Inferior parietal cortex (tissue), 1 donor: Measurements from ENCODE around the gene IL36A.

Experiments
- DNase-seq: peaks from one replicate; pipeline ENCODE4 v3.0.0-alpha.2; 2016; ENCODE audit errors: extremely low spot score

Gene IL36A, protein sequence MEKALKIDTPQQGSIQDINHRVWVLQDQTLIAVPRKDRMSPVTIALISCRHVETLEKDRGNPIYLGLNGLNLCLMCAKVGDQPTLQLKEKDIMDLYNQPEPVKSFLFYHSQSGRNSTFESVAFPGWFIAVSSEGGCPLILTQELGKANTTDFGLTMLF

DNA sequence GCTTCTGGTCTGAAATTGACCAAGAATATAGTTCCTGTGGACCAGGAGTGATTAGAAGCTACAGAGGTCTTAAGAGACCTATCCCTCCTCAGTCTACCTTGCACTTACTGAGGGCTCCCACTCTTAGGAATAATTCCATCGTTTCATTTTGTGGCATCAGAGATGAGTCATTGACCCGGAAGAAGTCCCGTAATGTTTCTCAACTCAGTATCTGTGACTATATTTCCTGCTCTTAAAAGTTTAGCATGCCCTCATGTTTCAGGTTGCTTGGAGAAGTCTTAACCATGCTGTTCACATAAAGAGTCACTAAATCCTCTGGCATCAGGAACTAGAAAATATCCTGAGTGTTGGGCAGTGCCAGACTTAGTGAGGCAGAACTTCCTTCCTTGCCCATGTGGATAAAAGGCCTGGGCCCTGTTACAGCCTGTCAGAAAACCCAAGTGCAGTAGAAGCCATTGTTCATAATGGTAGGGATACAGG, at the start of gene IL36A:
Gene IL36A (plus strand): TSS at position 430 of the 480 bp plus-strand sequence. CDS start 413 bp downstream, outside the sequence.
- no peak for DNase-seq

DNA sequence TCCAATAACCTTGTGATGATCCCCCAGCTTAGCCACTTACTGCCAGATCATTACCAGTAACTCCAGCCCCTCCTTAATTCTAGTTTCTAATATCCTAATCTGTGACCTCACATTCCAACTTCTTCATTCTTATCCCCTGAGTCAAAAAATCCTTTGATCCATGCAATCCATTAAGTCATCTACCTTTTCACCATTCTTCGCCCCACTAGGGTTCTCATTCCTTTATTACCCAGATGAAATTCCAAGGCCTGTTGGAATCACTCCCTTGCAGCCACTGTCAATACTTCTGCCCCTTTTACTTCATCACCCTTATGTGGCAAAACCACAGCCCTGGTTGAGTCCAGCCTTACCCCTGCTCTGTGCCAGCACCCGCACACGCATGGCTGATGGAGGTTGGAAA, 47.7 kb upstream of the IL36A start:
- DNase-seq = no peak

DNA sequence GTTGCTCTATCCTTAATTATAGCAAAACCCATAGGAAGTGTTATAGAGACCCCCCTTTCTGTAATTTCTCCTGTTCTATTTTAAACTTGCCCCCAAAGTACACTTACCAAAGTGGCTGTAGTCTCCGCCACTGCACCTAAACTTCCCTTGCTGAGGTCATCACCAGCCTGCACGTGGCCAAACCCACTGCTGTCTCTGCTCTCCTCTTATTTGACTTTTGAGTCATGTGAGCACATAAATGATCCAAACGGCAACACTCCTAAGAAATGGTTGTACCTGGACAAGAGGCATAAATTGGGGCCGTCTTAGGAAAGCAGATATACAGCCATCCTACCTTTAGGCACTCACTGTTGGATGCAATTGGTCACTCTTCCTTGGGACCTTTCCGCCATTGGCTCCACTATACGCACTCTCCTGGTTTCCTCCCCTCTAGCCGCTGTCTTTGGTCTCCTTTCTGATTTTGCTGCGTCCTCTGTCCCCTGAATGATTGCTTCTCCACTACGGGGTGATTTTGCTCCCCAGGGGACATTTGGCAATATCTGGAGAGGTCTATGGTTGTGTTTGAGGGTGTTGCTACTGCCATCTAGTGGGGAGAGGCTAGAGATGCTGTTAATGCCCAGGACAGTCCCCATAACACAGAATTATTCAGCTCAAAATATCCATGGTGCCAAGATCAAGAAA, 46.7 kb upstream of the IL36A start:
- DNase-seq = peak; percentile 65

DNA sequence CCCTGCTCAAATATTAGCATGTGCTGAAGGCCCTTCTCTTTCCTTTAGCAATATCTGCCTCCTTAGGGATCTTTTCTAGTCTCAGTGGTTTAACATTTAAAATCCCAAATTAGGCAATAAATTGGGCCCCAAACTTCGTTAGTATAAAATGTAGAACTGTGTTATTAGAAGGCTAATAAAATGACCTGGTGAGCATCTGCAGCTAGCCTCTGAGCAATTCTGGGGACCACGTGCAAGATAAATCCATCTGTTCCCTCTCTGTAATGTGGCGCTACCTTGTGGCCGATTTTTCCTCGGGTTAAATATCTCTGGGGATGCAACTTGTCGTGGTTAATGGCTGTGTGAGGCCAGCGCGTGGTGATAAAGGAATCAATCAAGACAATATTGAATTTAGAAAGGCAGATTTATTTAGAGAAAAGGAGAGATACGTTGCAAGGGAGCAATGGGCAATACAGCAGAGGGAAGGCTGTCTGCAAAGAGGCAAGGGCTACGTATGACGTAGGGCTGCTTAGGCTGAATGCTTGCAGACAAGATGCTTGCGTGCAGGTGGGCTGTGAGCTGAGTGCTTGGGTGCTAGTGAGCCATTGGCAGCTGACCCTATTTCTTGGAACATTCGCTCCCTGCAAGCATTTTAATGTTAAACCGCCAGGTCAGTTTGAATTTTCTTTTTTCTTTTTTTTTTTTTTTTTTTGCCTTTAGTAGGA, 46.0 kb upstream of the IL36A start:
- no peak for DNase-seq

DNA sequence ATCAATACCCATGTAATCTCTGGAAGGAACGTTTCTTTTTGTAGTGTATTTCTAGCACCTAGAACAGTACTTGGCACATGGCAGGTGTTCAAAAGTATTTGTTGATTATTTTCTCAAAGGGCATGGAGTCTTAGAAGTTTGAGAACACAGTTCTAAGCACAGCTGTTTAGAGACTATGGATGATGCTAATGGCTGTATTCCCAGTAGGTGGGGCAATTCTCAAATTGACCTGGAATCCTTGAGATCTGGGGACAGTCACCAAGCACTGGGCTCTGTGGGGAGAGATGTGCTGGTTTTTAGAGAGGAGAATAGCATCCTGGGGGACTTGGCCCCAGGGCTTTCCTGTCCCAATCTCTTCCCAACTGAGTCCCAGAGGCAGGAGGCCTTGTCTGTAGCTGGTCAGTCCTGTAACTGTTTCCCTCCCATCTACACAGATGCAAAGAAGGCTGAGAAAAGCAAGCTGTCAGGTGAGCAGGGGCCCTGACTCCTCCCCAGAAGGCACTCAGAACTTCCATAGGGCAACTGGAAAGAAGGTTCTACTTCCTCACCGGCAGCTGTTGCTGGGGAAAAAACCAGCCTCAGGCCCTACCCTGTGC, 44.9 kb upstream of the IL36A start:
- DNase-seq = no peak

DNA sequence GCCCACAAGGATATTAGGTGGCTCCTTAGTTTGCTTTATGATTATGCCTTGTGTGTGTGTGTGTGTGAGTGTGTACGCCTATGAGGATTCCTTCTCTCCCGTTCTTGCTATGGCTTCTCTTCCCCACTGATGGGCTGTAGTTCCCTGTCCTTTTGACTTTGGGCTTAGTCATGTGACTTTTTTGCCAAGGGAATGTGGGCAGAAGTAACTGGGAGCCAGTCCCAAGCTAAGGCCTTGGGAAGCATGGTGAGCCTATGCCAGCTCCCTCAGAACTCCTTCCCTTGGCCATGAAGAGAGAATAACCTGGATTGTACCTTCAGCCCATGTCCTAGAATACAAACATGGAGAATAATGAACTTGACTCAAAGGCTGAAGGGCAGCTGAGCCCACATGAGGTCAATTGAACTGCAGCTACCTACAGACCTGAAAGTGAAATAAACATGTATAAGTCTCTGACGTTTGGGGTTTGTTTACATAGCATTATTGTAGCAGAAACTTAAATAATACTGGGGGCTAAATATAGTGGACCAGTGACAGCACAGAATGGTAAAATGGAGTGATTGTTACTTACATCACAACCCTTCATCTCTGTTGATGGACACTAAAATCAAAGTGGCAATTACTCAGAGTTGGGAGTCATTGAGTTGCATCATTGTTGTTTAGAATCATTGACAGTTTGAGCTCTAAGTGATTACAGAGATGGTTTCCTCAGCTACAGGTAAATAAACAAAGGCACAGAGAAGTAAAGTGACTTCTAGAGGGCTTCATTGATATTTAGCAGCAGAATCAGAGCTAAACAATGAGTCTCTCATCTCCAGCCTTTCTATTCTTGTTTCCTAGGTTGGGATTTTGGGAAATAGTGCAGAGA, 42.7 kb upstream of the IL36A start:
- DNase-seq = no peak

DNA sequence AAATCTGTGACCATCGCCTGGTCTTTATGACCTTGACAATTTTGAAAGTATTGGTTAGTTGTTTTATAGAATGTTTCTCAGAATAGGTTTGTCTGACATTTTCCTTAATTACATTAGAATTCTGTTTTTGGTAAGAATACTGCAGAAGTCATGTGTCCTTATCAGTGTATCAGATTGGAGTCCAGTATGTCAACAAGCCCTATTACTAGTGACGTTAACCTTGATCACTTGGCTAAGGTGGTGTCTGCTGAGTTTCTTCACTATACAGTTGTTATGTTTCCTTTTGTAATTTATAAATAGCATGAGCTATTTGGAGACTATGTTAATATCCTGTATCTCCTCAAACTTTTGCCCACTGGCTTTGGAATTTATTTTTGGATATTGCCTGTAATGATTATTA, 38.2 kb upstream of the IL36A start:
- no peak for DNase-seq

DNA sequence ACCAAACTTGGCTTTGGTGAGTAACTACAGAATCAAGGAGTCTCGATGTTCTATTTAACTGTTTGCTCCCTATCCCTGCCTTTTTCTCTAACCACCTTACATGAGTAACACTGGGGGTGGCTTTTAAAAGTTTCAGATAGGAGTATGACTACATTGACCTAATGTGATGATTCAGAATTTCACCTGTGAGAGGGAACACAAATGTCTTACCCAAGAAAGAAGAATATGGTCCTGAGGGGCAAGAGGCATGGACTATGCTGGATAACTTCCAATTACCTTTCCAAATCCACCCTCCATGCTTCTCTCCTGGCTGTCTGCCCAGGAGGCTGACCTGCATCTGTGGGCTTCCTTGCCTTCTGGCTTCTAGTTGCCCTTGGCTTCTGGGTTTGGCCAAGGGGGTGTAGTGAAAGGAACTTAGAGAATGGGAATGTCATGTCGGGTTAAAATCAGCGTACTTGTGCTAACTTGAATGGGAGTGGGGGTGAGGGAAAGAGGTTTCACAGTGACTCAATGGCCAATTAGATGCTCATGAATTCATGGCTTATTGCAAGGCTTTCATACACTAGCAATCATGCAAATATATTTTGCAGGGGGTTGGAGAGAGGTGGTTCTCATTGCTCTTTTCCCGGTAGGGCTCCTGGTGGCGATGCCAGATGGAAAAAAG, 32.7 kb upstream of the IL36A start:
- DNase-seq = no peak

DNA sequence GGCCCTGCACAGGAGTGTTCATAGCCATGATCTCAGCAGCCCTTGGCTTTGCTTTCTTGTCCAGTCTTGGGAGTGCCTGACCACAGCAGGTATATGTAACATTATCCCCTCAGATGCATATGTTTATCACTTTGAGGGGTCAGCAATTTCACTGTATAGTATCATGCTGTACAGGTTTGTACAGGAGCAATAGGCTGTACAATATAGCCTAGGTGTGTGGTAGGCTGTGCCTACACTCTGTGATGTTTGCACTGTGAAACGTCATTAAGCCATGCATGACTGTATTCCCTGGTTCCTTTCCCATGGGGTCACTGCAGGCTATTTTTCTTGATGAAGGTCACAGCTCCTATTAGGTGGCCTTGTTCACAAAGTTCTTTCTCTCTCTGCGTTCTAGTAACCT, 32.1 kb upstream of the IL36A start:
- no peak for DNase-seq

DNA sequence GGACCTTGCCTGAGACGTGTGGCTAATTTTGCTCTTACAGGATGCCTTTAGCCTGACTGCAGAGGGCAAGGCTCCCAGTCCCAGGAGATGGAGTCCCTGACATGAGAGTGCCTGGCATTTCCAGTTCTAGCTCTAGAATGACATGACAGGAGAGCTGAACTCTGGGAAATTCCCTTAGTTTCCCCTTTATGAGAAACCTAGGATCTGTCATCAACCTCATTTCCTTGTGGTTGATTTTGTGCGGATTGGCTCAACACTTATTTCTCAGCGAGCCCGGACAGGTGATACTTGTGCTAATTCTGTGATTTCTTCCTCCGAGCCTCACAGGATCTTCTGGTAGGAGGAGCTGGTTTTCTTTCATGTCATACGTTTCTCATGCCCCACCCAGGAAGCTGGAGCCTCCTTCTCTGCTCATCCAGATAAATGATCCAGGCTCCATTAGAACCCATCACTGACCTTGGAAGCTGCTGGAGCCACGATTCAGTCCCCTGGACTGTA, 27.7 kb upstream of the IL36A start, which contains the start of gene IL36G:
Gene IL36G (plus strand): TSS at position 448 of the 498 bp plus-strand sequence. CDS start 633 bp downstream, outside the sequence.
- DNase-seq = no peak

DNA sequence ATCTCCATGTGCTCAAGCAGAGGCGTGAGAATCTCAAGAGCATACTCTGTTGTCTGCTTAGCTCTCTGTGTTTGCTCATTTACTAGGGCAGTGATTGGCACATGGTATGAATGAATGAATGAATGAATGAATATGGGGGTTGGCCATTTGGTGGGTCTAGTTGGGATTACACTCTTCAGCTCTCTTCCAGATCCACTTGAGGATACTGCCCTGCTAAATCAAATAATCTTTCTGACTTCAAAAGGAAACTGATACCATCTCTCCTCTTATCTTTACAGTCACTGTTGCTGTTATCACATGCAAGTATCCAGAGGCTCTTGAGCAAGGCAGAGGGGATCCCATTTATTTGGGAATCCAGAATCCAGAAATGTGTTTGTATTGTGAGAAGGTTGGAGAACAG, 25.5 kb upstream of the IL36A start:
- no peak for DNase-seq

DNA sequence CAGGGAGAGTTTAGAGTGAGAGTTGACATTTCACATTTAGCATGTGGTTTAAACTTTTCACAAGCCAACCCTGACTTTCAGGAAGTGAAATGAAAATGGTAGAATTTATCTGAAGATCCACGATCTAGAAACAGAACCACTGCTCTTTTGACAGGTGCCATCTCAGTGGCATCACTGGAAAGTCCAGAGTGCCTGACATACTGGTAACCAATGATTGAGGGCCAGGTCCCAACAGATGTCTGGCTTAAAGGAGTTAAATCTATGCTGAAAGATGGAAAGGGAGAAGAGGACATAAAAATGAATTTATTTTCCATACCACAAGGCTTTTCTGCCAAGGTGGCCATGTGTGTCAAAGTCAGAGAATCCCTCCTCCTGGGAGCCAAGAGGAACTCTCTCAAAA, 24.7 kb upstream of the IL36A start:
- no peak for DNase-seq

DNA sequence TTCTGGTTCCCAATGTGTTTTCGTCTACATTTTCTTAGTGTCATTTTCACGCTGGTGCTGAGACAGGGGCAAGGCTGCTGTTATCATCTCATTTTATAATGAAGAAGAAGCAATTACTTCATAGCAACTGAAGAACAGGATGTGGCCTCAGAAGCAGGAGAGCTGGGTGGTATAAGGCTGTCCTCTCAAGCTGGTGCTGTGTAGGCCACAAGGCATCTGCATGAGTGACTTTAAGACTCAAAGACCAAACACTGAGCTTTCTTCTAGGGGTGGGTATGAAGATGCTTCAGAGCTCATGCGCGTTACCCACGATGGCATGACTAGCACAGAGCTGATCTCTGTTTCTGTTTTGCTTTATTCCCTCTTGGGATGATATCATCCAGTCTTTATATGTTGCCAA, 20.2 kb upstream of the IL36A start:
- no peak for DNase-seq

DNA sequence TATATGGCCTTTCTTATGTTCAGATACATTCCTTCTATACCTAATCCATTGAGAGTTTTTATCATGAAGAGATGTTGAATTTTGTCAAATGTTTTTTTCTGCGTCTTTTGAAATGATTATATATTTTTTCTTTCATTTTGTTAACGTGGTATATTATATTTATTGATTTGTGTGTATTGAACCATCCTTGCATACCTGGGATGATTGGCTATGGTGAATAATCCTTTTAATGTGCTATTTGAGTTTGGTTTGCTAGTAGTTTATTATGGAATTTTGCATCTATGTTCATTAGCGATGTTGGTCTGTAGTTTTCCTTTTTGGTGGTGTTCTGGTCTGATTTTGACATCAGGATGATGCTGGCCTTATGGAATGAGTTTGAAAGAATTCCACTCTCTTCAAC, 15.6 kb upstream of the IL36A start:
- DNase-seq = no peak

DNA sequence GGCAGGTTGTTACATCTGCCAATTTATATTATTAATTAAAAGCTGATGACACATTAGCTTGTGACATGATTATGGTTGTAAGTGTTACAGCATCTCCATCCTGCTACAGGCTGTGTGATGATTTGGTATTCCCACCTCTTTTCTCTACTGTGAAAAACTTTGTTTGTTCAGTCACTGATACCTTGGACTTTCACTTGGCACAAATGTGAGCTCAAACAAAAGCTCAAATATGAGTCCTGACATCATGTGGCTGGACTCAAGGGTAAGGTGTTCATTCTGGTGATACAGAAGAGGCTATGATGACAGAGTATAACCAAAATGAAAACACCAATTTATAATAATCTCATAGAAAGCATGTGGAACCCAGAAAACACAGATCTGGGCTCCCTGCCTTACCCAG, 11.4 kb upstream of the IL36A start:
- DNase-seq = no peak

DNA sequence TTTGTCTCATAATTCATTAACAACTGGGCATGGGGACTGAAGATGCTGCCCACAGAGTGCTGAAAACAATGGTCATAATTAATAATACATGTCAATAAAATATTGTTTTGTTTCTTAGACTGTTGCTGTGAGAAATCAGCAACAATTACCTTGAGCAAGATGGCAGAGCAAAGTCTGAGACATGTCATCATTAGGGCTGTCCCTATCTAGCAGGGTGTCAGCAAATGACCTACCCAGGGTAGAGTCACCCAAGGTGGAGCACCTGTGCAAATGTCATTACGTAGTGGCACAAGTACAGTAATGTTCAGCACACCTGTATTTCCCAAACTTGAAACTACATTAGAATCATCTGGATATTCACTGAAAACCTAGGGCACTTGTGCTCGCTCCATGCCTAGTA, 10.6 kb upstream of the IL36A start:
- DNase-seq = no peak

DNA sequence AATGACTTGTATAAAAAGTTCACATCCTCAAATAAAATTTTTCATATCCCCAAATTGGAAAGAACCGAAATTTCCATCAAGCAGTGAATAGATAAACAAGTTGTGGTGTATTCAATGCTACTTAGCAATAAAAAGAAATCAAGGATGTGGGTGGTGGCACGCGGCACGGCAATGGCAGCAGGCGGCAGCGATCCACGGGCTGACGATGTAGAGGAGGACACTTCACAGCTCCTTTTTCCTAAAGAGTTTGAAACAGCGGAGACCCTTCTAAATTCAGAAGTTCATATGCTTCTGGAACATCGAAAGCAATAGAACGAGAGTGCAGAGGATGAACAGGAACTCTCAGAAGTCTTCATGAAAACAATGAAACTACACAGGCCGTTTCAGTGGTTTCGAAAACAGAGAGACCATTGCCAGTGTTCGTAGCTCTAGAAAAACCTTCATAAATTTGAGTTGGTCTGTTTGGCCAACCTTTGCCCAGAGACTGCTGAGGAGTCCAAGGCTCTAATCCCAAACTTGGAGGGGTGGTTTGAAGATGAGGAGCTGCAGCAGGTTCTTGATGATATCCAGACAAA, 9.8 kb upstream of the IL36A start:
- no peak for DNase-seq

DNA sequence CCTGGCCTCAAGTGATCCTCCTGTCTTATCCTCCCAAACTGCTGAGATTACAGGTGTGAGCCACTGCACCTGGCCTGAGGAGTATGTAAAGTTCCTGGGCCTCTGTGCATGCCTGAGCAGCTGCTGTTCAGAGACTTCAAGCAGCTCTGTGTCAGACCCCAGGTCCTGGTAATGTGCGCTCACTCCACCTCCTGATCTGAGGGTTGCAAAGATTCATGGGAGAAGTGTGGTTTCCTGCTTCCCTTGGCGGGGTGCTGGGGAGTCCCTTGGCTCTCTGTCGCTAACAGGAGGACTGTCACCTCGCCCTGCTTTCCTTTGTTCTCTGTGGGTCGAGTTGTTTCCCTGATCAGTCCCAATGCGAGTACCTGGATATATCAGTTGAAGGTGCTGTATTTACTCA, 8.6 kb upstream of the IL36A start:
- DNase-seq = no peak

DNA sequence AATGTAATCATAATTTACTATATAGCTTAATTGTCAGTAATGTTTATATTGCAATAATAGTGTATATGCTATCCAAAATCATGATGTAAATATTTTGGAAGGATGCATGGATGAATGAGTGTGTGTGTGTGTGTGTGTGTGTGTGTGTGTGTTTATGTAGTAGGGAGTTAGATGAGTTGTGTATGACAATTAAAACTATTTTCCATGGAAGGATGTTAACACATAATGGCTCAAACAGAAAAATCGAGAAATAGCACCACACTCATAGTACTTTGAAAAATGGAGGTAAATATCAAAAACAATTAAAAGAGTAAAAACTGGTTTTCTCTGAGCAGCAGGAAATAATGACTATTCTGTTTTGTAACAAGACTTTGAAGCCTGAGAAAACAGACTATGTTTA, 8.1 kb upstream of the IL36A start:
- no peak for DNase-seq

DNA sequence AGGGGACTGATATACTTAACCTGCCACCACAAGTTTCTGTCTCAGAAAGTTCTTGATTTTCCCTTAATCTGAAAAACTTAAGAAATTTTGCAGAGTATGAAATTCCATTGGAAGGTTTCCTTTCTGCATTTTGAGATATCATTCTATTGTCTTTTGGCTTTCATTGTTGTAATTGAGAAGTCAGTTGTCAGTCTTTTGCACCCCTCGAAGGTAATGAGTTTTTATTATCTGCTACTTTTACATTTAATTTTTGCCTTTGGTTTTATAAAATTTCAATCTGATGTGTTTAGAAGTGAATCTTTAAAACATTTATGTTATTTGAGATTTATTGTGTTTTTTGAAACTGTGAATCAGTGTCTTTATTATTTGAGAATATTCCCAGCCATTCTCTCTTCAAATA, 4.8 kb upstream of the IL36A start:
- no peak for DNase-seq

DNA sequence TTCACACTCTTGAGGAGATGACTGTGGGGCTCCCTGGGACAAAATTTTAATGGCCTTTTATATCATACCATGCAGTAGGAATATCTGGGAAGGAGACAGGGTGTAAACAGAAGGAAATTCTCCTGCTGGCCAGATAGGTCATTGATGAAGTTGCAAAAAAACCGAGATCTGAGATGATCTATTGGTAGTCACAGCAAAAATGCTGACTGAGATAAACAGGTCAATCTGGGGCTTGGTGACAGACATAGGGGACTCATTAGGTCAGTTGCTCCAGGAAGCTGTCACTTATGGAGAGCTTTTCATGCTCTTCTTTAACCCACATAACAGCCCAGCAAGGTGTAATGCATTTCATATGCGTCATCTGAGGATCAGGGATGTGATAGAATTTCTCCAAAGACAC, 2.6 kb upstream of the IL36A start:
- DNase-seq = no peak
